DOHH2 (cell line): ENCODE data around the gene LENG9.

Experiments used
- H3F3A ChIP-seq: fragments of 200-600 bp; sonication (generic), shearing (Covaris generic); 2 replicates; pipeline ENCODE4 v1.6.0; 2016; ENCODE audit warnings: antibody characterized with exemption, mild to moderate bottlenecking; ENCODE audit not compliant: control insufficient read depth, insufficient read depth
- H3K27ac ChIP-seq: fragments of 200-600 bp; sonication (generic); 2 replicates; pipeline ENCODE4 v1.5.1; 2014; ENCODE audit warnings: low read depth, mild to moderate bottlenecking, low read length, moderate library complexity
- H3K27me3 ChIP-seq: fragments of 200-600 bp; sonication (generic); 2 replicates; pipeline ENCODE4 v1.6.1; 2014; ENCODE audit warnings: mild to moderate bottlenecking, low read length, mixed read lengths; ENCODE audit not compliant: control insufficient read depth
- H3K36me3 ChIP-seq: fragments of 200-600 bp; sonication (generic); 2 replicates; pipeline ENCODE4 v1.6.1; 2014; ENCODE audit warnings: mild to moderate bottlenecking, low read length, moderate library complexity, mixed read lengths; ENCODE audit not compliant: control insufficient read depth
- H3K4me1 ChIP-seq: fragments of 200-600 bp; sonication (generic); 2 replicates; pipeline ENCODE4 v1.6.1; 2014; ENCODE audit warnings: mild to moderate bottlenecking, low read length, mixed read lengths; ENCODE audit not compliant: control insufficient read depth
- H3K4me2 ChIP-seq: fragments of 200-600 bp; sonication (generic); 2 replicates; pipeline ENCODE4 v1.6.0; 2014; ENCODE audit warnings: mild to moderate bottlenecking, low read length, moderate library complexity
- H3K4me3 ChIP-seq: fragments of 200-600 bp; sonication (generic); 2 replicates; pipeline ENCODE4 v1.5.1; 2014; ENCODE audit warnings: mild to moderate bottlenecking, low read length, mixed read lengths
- H3K79me2 ChIP-seq: fragments of 200-600 bp; sonication (generic); 2 replicates; pipeline ENCODE4 v1.6.1; 2014; ENCODE audit warnings: mild to moderate bottlenecking, low read length, mixed read lengths; ENCODE audit not compliant: control insufficient read depth
- H3K9me2 ChIP-seq: fragments of 200-600 bp; sonication (generic); replicated peaks from 2 replicates; pipeline ENCODE4 v1.6.1; 2014; ENCODE audit warnings: mild to moderate bottlenecking, low read length, mixed read lengths; ENCODE audit not compliant: control insufficient read depth
- H3K9me3 ChIP-seq: fragments of 200-600 bp; sonication (generic); 2 replicates; pipeline ENCODE4 v1.6.1; 2014; ENCODE audit warnings: antibody characterized with exemption, low read length, mixed read lengths; ENCODE audit not compliant: control insufficient read depth, insufficient read depth
- H4K20me1 ChIP-seq: fragments of 200-600 bp; sonication (generic); 2 replicates; pipeline ENCODE4 v1.6.0; 2014; ENCODE audit warnings: low read depth, mild to moderate bottlenecking, antibody characterized with exemption, low read length, moderate library complexity; ENCODE audit not compliant: control insufficient read depth, insufficient read depth
- EZH2phosphoT487 ChIP-seq: fragments of 200-600 bp; sonication (generic); IDR thresholded peaks from 2 replicates; pipeline ENCODE4 v1.6.1; 2017; ENCODE audit warnings: borderline replicate concordance, mild to moderate bottlenecking, antibody characterized with exemption, low read length, moderate library complexity, mixed read lengths
- TF ChIP-seq, protein P1 (sequence below): fragments of 200-600 bp; sonication (generic); IDR thresholded peaks from one replicate; pipeline ENCODE4 v1.5.1; 2014; ENCODE audit warnings: antibody characterized with exemption, mild to moderate bottlenecking, low read depth, low read length; ENCODE audit not compliant: poor library complexity, severe bottlenecking

LENG9 gene

DNA sequence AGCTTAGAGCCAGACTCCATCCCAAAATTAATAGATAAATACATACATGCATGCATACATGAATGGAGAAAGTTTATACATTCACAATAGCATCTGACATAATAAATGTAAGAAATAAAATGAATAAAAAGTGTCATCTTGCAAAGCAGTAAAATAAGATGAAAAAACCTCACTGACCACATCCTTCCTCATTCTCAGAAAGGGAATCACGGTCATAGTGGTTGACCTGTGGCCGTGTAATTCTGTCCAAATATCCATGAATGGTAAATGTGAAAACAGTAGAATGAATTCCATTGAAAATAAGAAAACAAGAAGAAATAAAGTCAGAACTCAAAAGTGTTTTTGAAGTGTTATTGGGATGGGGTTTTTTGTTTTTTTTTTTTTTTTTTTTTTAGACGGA lies 19.3 kb upstream of the LENG9 start:
- no peaks in the 10 kb centered on the region for H3K9me3 ChIP-seq
- H3K27ac ChIP-seq = no peak overlapping the region
- H3F3A ChIP-seq = no peaks in the 10 kb centered on the region; the same call in 1 of the 2 replicates
- H3K4me3 ChIP-seq = no peak overlapping the region
- no peaks in the 10 kb centered on the region for H3K79me2 ChIP-seq
- TF ChIP-seq, protein P1, sequence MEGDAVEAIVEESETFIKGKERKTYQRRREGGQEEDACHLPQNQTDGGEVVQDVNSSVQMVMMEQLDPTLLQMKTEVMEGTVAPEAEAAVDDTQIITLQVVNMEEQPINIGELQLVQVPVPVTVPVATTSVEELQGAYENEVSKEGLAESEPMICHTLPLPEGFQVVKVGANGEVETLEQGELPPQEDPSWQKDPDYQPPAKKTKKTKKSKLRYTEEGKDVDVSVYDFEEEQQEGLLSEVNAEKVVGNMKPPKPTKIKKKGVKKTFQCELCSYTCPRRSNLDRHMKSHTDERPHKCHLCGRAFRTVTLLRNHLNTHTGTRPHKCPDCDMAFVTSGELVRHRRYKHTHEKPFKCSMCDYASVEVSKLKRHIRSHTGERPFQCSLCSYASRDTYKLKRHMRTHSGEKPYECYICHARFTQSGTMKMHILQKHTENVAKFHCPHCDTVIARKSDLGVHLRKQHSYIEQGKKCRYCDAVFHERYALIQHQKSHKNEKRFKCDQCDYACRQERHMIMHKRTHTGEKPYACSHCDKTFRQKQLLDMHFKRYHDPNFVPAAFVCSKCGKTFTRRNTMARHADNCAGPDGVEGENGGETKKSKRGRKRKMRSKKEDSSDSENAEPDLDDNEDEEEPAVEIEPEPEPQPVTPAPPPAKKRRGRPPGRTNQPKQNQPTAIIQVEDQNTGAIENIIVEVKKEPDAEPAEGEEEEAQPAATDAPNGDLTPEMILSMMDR = no peak
- no peak for TF ChIP-seq EZH2phosphoT487
- peaks cover 16% of the 10 kb centered on the region for H3K27me3 ChIP-seq
- peaks cover 13% of the 10 kb centered on the region for H3K4me1 ChIP-seq
- H3K4me2 ChIP-seq = peak overlapping the region; percentile 20
- no peaks in the 10 kb centered on the region for H3K36me3 ChIP-seq
- no peaks in the 10 kb centered on the region for H3K9me2 ChIP-seq
- H4K20me1 ChIP-seq = no peaks in the 10 kb centered on the region; the same call in 1 of the 2 replicates

DNA sequence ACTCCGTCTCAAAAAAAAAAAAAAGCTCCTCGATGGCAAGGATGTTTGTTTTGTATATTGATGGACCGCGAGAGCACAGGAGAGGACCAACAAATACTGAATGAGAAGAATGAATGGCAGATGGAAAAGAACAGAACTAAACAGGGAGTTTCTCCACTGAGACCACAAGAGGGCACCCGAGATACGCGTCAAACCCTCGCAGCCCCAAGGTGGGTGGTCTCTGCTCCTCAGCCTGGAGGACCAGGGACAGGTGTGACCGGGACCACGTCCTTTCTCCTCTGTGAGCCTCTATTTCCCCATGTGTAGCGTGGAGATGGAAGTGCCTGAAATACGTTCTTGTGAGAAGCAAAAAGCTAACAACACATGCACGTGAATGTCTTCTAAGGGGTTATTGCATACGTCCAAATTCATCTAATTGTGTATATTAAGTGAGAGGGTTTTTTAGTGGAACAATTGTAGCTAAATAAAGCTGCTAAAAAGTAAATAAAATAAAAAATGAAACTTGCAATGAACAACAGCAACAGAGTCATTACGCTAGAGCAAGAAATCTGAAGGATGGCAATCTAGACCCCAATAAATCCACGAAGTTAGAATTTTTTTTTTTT lies 17.9 kb upstream of the LENG9 start:
- Histone ChIP-seq H3K4me2 (no peak overlapping the region), H3K27ac (no peak overlapping the region), H3K4me1 (peaks cover 13% of the 10 kb centered on the region), H3K9me3 (no peaks in the 10 kb centered on the region), H3F3A (no peaks in the 10 kb centered on the region; the same call in 1 of the 2 replicates), H3K36me3 (no peaks in the 10 kb centered on the region), H3K9me2 (no peaks in the 10 kb centered on the region), H3K27me3 (peaks cover 20% of the 10 kb centered on the region), H3K79me2 (no peaks in the 10 kb centered on the region), H4K20me1 (no peaks in the 10 kb centered on the region; the same call in 1 of the 2 replicates), H3K4me3 (no peak overlapping the region)
- no peak for TF ChIP-seq EZH2phosphoT487
- TF ChIP-seq, protein P1 = peak; percentile 79

DNA sequence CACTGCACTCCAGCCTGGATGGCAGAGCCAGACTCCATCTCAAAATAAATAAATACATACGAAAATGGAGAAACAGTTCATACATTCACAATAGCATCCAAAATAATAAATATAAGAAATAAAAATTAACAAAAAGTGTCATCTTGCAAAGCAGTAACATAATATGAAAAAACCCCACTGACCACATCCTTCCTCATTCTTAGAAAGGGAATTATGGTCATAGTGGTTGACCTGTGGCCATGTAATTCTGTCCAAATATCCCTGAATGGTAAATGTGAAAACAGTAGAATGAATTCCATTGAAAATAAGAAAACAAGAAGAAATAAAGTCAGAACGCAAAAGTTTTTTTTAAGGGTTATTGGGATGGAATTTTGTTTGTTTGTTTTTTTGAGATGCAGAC lies 16.5 kb upstream of the LENG9 start:
- Histone ChIP-seq H3K27ac (no peak overlapping the region), H4K20me1 (no peaks in the 10 kb centered on the region; the same call in 1 of the 2 replicates), H3F3A (no peaks in the 10 kb centered on the region), H3K4me2 (no peak overlapping the region), H3K9me3 (no peaks in the 10 kb centered on the region), H3K4me1 (peaks cover 13% of the 10 kb centered on the region), H3K27me3 (peaks cover 17% of the 10 kb centered on the region), H3K79me2 (no peaks in the 10 kb centered on the region), H3K4me3 (no peak overlapping the region), H3K36me3 (no peaks in the 10 kb centered on the region), H3K9me2 (no peaks in the 10 kb centered on the region)
- TF ChIP-seq EZH2phosphoT487 = no peak
- TF ChIP-seq, protein P1 = no peak
